ENCODE measurements around the gene CREBL2.
A peak's percentile ranks its signal among the peaks of the same experiment; 100 is the strongest.
"Not testable (repeated sequence)": the region's sequence is repeated elsewhere in the genome, so short reads cannot be mapped to it uniquely, and the experiment has no call there.

Gene CREBL2

GRCh38 chr12:12642916-12643315 is 31.2 kb downstream of the CREBL2 start:
- no peak for DNase-seq

- peak; percentile 77 for DNase-seq
Observed at GRCh38 chr12:12645485-12645884, 33.8 kb downstream of the CREBL2 start.

GRCh38 chr12:12645968-12646367 is 34.3 kb downstream of the CREBL2 start:
- DNase-seq = not testable (repeated sequence)

- no peak for DNase-seq
Observed at GRCh38 chr12:12646483-12647072, 34.9 kb downstream of the CREBL2 start.

GRCh38 chr12:12648284-12648683 is 36.6 kb downstream of the CREBL2 start:
- no peak for DNase-seq

GRCh38 chr12:12648951-12649650 is 37.4 kb downstream of the CREBL2 start:
- no peak for DNase-seq

GRCh38 chr12:12651752-12652151 is 40.1 kb downstream of the CREBL2 start:
- no peak for DNase-seq

GRCh38 chr12:12652704-12653103 is 41.0 kb downstream of the CREBL2 start:
- DNase-seq = not testable (repeated sequence)

GRCh38 chr12:12653922-12654321 is 42.2 kb downstream of the CREBL2 start:
- no peak for DNase-seq

- no peak for DNase-seq
Observed at GRCh38 chr12:12654691-12655460, 43.2 kb downstream of the CREBL2 start.

GRCh38 chr12:12660201-12660600 is 48.5 kb downstream of the CREBL2 start:
- no peak for DNase-seq

GRCh38 chr12:12661086-12661856 is 49.6 kb downstream of the CREBL2 start:
- DNase-seq = no peak

GRCh38 chr12:12663644-12664294 is 52.1 kb downstream of the CREBL2 start:
- no peak for DNase-seq

GRCh38 chr12:12665194-12665593 is 53.5 kb downstream of the CREBL2 start:
- DNase-seq = no peak

- DNase-seq = no peak
Observed at GRCh38 chr12:12668005-12668404, 56.3 kb downstream of the CREBL2 start.

GRCh38 chr12:12669020-12669419 is 57.3 kb downstream of the CREBL2 start:
- DNase-seq = no peak

- DNase-seq = no peak
Observed at GRCh38 chr12:12671850-12672660, 60.4 kb downstream of the CREBL2 start.

GRCh38 chr12:12673296-12673695 is 61.6 kb downstream of the CREBL2 start:
- DNase-seq = no peak

- DNase-seq = no peak
Observed at GRCh38 chr12:12676605-12677004, 64.9 kb downstream of the CREBL2 start.

- no peak for DNase-seq
Observed at GRCh38 chr12:12681061-12681765, 69.5 kb downstream of the CREBL2 start.

- DNase-seq = no peak
Observed at GRCh38 chr12:12682284-12682683, 70.6 kb downstream of the CREBL2 start.

Data from hematopoietic multipotent progenitor cell treated with erythropoietin and hydrocortisone succinate and interleukin-3 and kit ligand, for 6 days (in vitro differentiated cells).